Measurements from ENCODE around the gene ULK3.

The ULK3 gene

GRCh38 chr15:74792227-74793016 is 50.5 kb downstream of the ULK3 start:
- TF ChIP-seq CTCF (IDR thresholded peaks at IDR 0.05; ENCODE audit: extremely low read depth, insufficient read depth, missing control alignments) = no peak
- no peak for DNase-seq (ENCODE audit: low spot score)
- in situ Hi-C loops (cut with MboI; ENCODE audit: low pct_unique_long_range_greater_than_20kb, low sequenced_read_pairs, unreplicated experiment) = no loop called here

GRCh38 chr15:74791667-74792066 is 51.3 kb downstream of the ULK3 start:
- no peak for TF ChIP-seq CTCF (IDR thresholded peaks at IDR 0.05; ENCODE audit: extremely low read depth, insufficient read depth, missing control alignments)
- DNase-seq (ENCODE audit: low spot score) = no peak
- in situ Hi-C loops (cut with MboI; ENCODE audit: low pct_unique_long_range_greater_than_20kb, low sequenced_read_pairs, unreplicated experiment) = no loop called here

GRCh38 chr15:74791007-74791406 is 51.9 kb downstream of the ULK3 start:
- no peak for DNase-seq (ENCODE audit: low spot score)
- TF ChIP-seq CTCF (IDR thresholded peaks at IDR 0.05; ENCODE audit: extremely low read depth, insufficient read depth, missing control alignments) = no peak
- in situ Hi-C loops (cut with MboI; ENCODE audit: low pct_unique_long_range_greater_than_20kb, low sequenced_read_pairs, unreplicated experiment) = no loop called here

GRCh38 chr15:74790080-74790916 is 52.7 kb downstream of the ULK3 start:
- TF ChIP-seq CTCF (IDR thresholded peaks at IDR 0.05; ENCODE audit: extremely low read depth, insufficient read depth, missing control alignments) = no peak
- no peak for DNase-seq (ENCODE audit: low spot score)
- in situ Hi-C loops (cut with MboI; ENCODE audit: low pct_unique_long_range_greater_than_20kb, low sequenced_read_pairs, unreplicated experiment) = no loop called here

GRCh38 chr15:74789741-74790079 is 53.2 kb downstream of the ULK3 start:
- TF ChIP-seq CTCF (IDR thresholded peaks at IDR 0.05; ENCODE audit: extremely low read depth, insufficient read depth, missing control alignments) = no peak
- in situ Hi-C loops (cut with MboI; ENCODE audit: low pct_unique_long_range_greater_than_20kb, low sequenced_read_pairs, unreplicated experiment) = no loop called here
- no peak for DNase-seq (ENCODE audit: low spot score)

GRCh38 chr15:74789171-74789631 is 53.8 kb downstream of the ULK3 start:
- no peak for TF ChIP-seq CTCF (IDR thresholded peaks at IDR 0.05; ENCODE audit: extremely low read depth, insufficient read depth, missing control alignments)
- in situ Hi-C loops (cut with MboI; ENCODE audit: low pct_unique_long_range_greater_than_20kb, low sequenced_read_pairs, unreplicated experiment) = no loop called here
- DNase-seq (ENCODE audit: low spot score) = no peak

Data from GM13977 (cell line).